ENCODE data around the gene CSRNP3.

GRCh38 chr2:165539985-165540384, 70.5 kb downstream of the CSRNP3 start:
- TF ChIP-seq CTCF (IDR thresholded peaks at IDR 0.05) = no peak
- no peak for TF ChIP-seq REST (IDR thresholded peaks at IDR 0.05; ENCODE audit: insufficient read depth in 1 of 2, low read depth in 2 of 2, low read length in 1 of 2)
- no peak for TF ChIP-seq POLR2AphosphoS5 (IDR thresholded peaks at IDR 0.05; ENCODE audit: low read depth, low read length)

Data from Panc1 (cell line).